ENCODE data around the gene SP100.

DNA sequence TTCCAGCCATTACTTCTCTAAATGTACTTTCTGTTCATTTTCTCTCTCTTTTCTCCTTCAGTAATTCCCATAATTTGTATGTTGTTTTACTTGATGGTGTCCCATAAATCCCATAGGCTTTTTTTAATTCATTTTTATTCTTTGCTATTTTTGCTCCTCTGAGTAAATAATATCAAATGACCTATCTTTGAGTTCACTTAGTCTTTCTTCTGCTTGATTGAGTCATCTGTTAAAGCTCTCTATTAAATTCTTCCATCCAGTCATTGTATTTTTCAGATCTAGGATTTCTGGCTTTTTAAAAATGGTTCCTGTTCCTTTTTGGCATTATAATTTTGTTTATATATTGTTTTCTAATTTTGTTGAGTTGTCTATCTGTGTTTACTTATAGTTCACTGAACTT lies 13.5 kb downstream of the SP100 start:
- TF ChIP-seq EZH2phosphoT487 (conservative IDR thresholded peaks at IDR 0.05; ENCODE audit: low read length) = no peak
- TF ChIP-seq, protein P1, sequence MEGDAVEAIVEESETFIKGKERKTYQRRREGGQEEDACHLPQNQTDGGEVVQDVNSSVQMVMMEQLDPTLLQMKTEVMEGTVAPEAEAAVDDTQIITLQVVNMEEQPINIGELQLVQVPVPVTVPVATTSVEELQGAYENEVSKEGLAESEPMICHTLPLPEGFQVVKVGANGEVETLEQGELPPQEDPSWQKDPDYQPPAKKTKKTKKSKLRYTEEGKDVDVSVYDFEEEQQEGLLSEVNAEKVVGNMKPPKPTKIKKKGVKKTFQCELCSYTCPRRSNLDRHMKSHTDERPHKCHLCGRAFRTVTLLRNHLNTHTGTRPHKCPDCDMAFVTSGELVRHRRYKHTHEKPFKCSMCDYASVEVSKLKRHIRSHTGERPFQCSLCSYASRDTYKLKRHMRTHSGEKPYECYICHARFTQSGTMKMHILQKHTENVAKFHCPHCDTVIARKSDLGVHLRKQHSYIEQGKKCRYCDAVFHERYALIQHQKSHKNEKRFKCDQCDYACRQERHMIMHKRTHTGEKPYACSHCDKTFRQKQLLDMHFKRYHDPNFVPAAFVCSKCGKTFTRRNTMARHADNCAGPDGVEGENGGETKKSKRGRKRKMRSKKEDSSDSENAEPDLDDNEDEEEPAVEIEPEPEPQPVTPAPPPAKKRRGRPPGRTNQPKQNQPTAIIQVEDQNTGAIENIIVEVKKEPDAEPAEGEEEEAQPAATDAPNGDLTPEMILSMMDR (IDR thresholded peaks at IDR 0.05; ENCODE audit: insufficient read depth, low read length, poor library complexity, severe bottlenecking) = no peak
